Neural cell (in vitro differentiated cells): ENCODE results near the gene CRTC3.

Source experiments
- CTCF ChIP-seq: fragments of 450-650 bp; IDR thresholded peaks from 2 replicates; pipeline ENCODE4 v1.5.1; 2014; ENCODE audit warnings: antibody characterized with exemption, mild to moderate bottlenecking, moderate library complexity; ENCODE audit not compliant: poor library complexity, severe bottlenecking
- EP300 ChIP-seq: fragments of 450-650 bp; conservative IDR thresholded peaks from 2 replicates; pipeline ENCODE4 v1.6.1; 2014; ENCODE audit warnings: antibody characterized with exemption, mild to moderate bottlenecking, moderate library complexity; ENCODE audit not compliant: poor library complexity, severe bottlenecking
- EZH2 ChIP-seq: fragments of 200-600, 300-800 bp; shearing (Covaris generic), sonication (generic); IDR thresholded peaks from 2 replicates; pipeline ENCODE4 v1.6.1; 2014; ENCODE audit warnings: antibody characterized with exemption, low read length, borderline replicate concordance, mild to moderate bottlenecking; ENCODE audit not compliant: insufficient read depth, poor library complexity, severe bottlenecking
- POLR2AphosphoS5 ChIP-seq: IDR thresholded peaks from 2 replicates; pipeline ENCODE4 v1.6.1; 2012
- RAD21 ChIP-seq: fragments of 450-650 bp; conservative IDR thresholded peaks from 2 replicates; pipeline ENCODE4 v1.6.1; 2014; ENCODE audit warnings: antibody characterized with exemption, mild to moderate bottlenecking, moderate library complexity
- REST ChIP-seq: IDR thresholded peaks from 2 replicates; pipeline ENCODE4 v1.6.1; 2012; ENCODE audit warnings: borderline replicate concordance
- SMC3 ChIP-seq: fragments of 450-650 bp; conservative IDR thresholded peaks from 2 replicates; pipeline ENCODE4 v1.6.1; 2014; ENCODE audit warnings: antibody characterized with exemption, mild to moderate bottlenecking, moderate library complexity; ENCODE audit not compliant: poor library complexity
- TAF1 ChIP-seq: IDR thresholded peaks from 2 replicates; pipeline ENCODE4 v1.6.1; 2012; ENCODE audit warnings: low read depth

- TF ChIP-seq CTCF (no peak), EZH2 (no peak), POLR2AphosphoS5 (no peak), EP300 (no peak), RAD21 (no peak), TAF1 (no peak), SMC3 (no peak), REST (no peak)
Observed at GRCh38 chr15:90681056-90681455, 151.3 kb downstream of the CRTC3 start.
